Measurements from ENCODE around the gene TRAPPC10.
A peak's percentile ranks its signal among the peaks of the same experiment; 100 is the strongest.

The TRAPPC10 gene

GRCh38 chr21:43995521-43996105 lies 16.5 kb upstream of the TRAPPC10 start:
- intact Hi-C loops (cut with DNase I), result no loop called here
- peak in 1 of 42 donors; percentile 3 for DNase-seq

DNA sequence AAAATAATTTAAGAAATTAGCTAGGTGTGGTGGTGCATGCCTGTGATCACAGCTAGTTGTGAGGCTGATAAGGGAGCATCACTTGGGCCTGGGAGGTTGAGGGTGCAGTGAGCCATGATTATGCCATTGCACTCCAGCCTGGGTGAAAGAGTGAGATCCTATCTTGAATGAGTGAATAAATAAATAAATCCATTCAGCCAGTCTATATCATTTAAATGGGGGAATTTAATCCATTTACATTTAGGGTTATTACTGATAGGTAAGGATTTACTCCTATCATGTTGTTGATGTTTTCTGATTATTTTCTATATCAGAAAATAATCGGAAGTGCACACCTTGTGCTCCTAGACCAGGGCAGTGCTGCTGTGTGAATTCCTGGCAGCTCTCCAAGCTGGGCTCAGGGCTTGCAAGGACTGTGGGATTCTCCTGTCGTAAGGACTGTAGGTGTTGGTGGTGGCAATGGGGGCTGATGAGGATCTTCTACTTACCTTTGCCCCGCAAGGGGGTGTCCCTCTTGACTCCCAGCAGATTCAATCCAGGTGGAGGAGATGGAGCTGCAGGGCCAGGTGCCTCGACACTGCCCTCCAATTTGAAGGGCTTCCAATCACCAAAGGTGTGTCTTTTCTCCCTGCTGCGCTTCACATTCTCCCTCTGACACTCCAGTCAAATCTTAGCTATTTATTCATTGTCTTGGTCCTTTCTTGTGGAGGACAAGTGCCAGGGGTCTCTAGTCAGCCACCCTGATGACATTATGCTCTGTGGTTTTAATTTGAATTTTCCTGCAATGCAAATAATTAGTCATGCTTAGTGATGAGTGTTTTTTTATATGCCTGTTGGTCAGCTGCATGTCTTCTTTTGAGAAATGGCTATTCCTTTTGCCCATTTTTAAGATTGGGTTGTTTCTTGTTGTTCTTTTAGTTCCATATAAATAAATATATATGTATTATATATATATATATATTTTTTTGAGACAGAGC lies 14.1 kb upstream of the TRAPPC10 start:
- intact Hi-C loops (cut with DNase I), result no loop called here
- no peak for DNase-seq

DNA sequence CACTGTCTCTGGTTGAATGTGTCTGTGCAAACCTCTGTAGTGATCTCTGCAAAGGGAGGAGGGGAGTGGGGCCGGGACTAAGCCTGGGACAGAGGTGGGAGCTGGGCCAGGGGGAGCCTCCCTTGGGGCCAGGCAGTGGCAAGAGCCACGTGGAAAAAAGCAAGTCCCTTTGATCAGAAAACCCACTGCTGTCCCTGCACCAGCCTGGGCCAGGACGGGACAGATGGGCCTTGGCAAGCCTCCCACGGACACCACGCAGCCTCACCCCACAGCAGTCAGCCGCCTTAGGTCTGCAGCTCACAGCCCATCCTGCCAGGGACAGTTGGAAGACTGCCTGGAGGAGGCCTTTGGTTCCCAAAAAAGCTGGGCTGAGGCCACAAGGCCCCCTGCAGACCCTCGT lies 11.7 kb upstream of the TRAPPC10 start:
- intact Hi-C loops (cut with DNase I), result no loop called here

GRCh38 chr21:44002511-44002910 lies 9.6 kb upstream of the TRAPPC10 start:
- no peak for DNase-seq
- intact Hi-C loops (cut with DNase I), result no loop called here

More for the DNA sequence above, 11.7 kb upstream of the TRAPPC10 start:
- peak; percentile 66 to 94 (median 87) for DNase-seq

- intact Hi-C loops (cut with DNase I), result no loop called here
- DNase-seq, result peak in 1 of 42 donors; percentile 25
Measured at GRCh38 chr21:44003307-44003966, 8.7 kb upstream of the TRAPPC10 start.

- intact Hi-C loops (cut with DNase I), result no loop called here
- DNase-seq, result no peak
Measured at GRCh38 chr21:44005071-44005470, 7.0 kb upstream of the TRAPPC10 start.

DNA sequence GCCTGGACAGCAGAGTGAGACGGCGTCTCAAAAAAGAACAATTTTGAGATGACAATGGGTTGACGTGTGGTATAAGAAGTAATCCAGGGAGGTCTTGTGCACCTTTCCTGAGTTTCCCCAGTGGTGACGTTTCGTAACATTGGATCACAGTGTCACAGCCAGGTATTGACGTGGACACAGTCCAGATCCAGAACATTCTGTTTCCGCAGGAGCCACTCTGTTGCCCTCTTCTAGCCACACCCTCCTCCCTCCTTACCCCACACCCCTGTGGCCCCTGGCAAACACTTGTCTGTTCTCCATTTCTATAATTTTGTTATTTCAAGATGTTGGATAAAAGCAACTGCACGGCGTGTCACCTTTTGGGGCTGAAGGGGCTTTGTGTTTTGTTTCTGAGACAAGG lies 6.5 kb upstream of the TRAPPC10 start:
- no peak for DNase-seq
- intact Hi-C loops (cut with DNase I), result no loop called here

DNA sequence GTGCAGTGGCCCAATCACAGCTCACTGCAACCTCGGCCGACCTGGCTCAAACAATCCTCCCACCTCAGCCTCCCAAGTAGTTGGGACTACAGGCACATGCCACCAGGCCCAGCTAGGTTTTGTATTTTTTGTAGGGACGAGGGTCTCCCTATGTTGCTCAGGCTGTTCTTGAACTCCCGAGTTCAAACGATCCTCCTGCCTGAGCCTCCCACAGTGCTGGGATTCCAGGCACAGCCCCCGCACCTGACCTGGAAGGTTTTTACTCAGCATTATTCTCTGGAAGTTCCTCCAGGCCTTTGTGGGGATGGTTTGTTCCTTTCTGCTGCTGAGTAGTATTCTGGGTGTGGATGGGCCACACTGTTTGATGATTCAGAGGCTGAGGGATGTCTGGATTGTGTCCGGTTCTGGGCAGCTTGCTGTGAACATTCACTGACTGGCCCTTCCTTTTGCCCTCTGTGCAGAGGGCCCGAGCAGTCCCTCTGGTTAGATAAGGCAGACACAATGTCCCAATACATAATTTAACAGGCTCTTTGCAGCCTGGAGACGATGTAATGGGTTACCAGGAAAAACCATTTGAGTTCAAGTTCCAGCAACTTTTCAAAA lies 6.0 kb upstream of the TRAPPC10 start:
- intact Hi-C loops (cut with DNase I), result no loop called here
- no peak for DNase-seq

DNA sequence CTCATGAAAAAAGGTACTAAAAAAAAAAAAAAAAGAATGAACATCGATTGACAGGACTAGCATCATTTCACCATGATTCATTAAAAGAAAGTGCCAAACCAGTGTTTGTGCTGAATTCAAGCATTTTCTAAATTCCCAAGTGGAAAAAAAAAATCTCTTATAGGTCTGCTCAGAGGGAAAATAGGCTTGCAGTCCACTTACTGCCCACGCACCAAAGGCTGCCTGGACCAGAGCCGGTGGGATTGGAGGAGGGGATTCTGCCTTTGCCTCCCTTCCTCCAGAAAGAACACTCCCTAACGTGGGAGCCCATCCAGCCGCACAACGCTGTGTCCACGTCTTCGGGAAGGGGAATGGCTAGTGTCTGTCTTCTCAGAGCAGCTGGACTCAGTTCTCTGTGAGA lies 5.5 kb upstream of the TRAPPC10 start:
- intact Hi-C loops (cut with DNase I), result no loop called here
- no peak for DNase-seq

DNA sequence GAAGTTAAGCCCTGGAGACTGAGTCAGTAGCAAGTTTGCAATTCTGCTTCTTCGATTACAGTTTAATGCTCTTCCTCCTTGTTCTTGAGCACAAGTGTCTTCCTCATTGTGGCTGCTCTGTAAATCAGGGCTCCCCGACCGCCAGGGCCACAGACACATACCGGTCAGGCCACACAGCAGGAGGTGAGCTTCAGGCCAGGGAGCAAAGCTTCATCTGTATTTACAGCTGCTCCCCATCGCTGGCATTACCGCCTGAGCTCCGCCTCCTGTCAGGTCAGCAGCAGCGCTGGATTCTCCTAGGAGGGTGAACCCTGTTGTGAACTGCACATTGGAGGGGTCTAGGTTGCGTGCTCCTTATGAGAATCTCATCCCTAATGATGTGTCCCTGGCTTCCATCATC lies 1.7 kb upstream of the TRAPPC10 start:
- intact Hi-C loops (cut with DNase I), result loop anchor here (10.0 kb wide), 1 partner anchor 54 kb away; no protein-coding TSS in a partner anchor
- DNase-seq, result no peak

GRCh38 chr21:44011123-44011522 lies 986 bp upstream of the TRAPPC10 start:
- intact Hi-C loops (cut with DNase I), result loop anchor here (10.0 kb wide), 1 partner anchor 54 kb away; no protein-coding TSS in a partner anchor
- no peak for DNase-seq

DNA sequence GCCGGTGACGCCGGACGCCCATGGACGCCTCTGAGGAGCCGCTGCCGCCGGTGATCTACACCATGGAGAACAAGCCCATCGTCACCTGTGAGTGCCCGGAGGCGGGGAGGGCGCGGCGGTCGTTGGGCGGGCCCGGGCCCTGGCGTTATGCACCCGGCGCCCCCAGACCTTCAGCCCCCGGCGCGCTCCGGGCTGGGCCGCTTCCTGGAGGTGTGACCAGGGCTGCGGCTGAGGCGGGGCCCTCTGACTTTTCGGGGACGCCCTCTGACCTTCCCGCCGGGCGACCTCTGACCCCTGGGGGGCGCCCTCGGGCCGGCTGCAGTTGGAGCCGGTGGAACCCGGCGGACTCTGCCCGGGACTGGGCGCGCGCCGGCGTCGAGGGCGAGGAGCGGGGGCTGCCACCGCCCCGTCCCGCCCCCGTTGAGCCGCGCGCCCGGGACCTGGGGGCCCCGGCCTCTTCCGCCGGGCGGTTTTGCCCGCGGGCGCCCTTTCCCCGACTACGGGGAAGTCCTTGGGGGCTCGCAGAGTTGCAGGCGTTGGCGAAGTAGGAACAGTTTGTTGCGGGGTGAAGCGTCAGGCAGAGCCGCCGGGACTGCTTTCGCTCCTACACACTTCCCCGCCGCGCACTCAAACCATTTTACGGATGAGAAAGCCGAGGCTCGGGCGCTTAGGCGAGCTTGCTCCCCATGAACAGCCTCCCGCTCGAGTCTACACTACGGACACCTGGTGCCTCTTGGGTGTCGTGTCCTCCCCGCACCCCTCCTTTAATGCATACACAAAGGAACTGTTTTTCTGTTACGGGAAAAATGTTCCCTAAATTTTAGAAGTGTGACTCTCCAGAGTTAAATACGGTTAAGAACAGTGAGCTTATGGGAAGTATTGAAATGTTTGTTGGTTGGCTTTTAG lies 618 bp downstream of the TRAPPC10 start:
- DNase-seq, result peak in 41 of 42 donors; percentile 16 to 88 (median 67)
- intact Hi-C loops (cut with DNase I), result loop anchor here (10.0 kb wide), 1 partner anchor 52 kb away; no protein-coding TSS in a partner anchor

GRCh38 chr21:44013380-44014088 lies 1.4 kb downstream of the TRAPPC10 start:
- intact Hi-C loops (cut with DNase I), result loop anchor here (10.0 kb wide), 1 partner anchor 51 kb away; no protein-coding TSS in a partner anchor
- DNase-seq, result peak in 2 of 42 donors; percentile 14 to 35

- DNase-seq, result no peak
- intact Hi-C loops (cut with DNase I), result loop anchor here (10.0 kb wide), 1 partner anchor 47 kb away; no protein-coding TSS in a partner anchor
Measured at GRCh38 chr21:44017601-44018000, 5.5 kb downstream of the TRAPPC10 start.

DNA sequence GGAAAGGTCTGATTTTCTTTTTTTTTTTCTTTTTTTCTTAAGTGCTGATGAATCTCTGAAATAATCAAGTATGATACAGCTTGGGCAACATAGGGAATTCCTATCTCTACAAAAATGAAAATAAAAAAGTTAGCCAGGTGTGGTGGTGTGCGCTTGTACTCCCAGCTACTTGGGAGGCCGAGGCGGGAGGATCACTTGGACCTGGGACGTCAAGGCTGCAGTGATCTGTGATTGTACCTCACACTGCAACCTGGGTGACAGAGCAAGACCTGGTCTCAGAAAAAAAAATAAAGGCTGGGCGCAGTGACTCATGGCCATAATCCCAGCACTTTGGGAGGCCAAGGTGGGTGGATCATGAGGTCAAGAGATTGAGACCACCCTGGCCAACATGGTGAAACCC lies 6.0 kb downstream of the TRAPPC10 start:
- intact Hi-C loops (cut with DNase I), result loop anchor here (10.0 kb wide), 1 partner anchor 47 kb away; no protein-coding TSS in a partner anchor
- DNase-seq, result peak in 1 of 42 donors; percentile 10

DNA sequence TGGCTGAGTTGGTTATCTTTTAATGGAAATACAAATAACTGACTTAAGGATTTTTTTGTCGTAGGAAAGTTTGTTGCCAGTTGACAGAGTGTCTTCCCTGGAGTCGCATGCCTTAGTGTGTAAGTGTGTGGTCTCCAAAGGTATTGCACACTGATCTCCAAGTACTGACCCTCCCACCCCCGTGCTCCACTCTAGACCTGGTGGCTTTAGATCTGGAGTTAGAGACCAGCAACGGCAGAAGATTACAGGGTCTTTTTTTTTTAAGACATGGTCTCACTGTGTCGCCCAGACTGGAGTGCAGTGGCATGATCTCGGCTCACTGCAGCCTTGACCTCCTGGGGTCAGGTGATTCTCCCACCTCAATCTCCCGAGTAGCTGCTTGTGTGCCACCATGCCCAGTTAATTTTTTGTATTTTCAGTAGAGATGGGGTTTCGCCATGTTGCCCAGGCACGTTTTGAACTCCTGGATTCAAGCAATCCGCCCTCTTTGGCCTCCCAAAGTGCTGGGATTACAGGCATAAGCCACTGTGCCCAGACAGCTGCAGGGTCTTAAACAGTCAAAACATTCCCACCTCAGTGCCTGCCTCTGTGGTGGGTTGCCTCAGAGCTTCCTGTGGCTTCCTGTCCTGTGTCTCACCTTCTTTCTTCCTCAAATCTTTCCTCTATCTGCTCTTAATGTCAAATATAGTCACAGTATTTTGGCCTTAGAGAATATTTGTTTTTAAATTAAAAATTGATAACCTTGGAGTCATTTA lies 6.9 kb downstream of the TRAPPC10 start:
- intact Hi-C loops (cut with DNase I), result loop anchor here (10.0 kb wide), 1 partner anchor 46 kb away; no protein-coding TSS in a partner anchor
- peak in 1 of 42 donors; percentile 19 for DNase-seq
